ENCODE measurements around the gene FOXR1.

The FOXR1 gene

GRCh38 chr11:119015054-119015611, 43.6 kb downstream of the FOXR1 start:
- peak; percentile 32; the same call in 1 of the 2 replicates for TF ChIP-seq CTCF (IDR thresholded peaks at IDR 0.05)

GRCh38 chr11:119016216-119017009, 44.9 kb downstream of the FOXR1 start:
- TF ChIP-seq CTCF (IDR thresholded peaks at IDR 0.05), result no peak

DNA sequence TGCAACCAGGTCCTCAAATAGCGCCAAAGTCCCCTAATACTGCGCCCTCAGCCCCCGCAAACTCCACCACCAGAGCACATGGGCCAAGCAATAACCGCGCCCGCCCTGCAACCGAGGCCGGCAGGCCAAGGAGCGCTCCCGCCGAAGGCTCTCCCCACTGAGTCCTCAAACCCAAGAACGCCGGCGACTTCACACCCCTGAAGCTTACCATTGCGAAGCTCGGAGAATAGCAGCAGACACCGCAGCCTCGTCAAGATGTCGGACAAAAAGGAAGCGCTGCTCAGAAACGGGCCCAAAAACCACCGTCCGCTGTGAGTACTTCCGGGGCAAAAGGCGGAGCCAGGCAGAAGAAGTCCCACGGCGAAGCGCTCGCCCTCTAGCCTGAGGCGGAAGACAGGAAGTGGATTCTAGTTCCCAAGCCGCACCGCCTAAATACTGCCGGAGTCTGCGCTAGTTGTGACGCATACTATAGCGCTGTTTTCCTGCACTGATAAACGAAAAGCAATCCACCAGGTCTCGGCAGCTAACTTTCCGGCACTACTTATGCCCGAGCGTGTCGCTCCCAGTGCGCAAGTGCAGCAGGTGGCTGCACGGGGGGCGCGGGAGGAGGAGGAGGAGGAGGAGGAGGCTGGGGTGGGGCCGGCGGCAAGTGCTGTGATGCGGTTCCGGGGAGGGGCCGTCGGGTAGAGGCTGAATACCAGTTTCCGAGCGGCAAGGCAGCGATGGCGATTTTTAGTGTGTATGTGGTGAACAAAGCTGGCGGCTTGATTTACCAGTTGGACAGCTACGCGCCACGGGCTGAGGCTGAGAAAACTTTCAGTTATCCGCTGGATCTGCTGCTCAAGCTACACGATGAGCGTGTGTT, 46.7 kb downstream of the FOXR1 start, which contains the start of the genes RPS25 and TRAPPC4:
RPS25 (minus strand) TSS at position 270 of the 865 bp plus-strand sequence; CDS start at position 211, 59 bp downstream.
TRAPPC4 (plus strand) TSS at position 693 of the 865 bp plus-strand sequence; CDS start at position 723, 30 bp downstream.
- TF ChIP-seq CTCF (IDR thresholded peaks at IDR 0.05), result no peak

GRCh38 chr11:119019996-119020395, 48.4 kb downstream of the FOXR1 start:
- no peak for TF ChIP-seq CTCF (IDR thresholded peaks at IDR 0.05)

GRCh38 chr11:119021631-119022030, 50.1 kb downstream of the FOXR1 start:
- no peak for TF ChIP-seq CTCF (IDR thresholded peaks at IDR 0.05)

GRCh38 chr11:119023741-119024140, 52.2 kb downstream of the FOXR1 start:
- TF ChIP-seq CTCF (IDR thresholded peaks at IDR 0.05), result no peak

GRCh38 chr11:119024430-119025098, 53.0 kb downstream of the FOXR1 start:
- TF ChIP-seq CTCF (IDR thresholded peaks at IDR 0.05), result no peak

All from LNCAP (cell line).